Liver (tissue), 9 donors: Measurements from ENCODE around the gene ANO5. TPM values are rescaled to one million over a fixed set of nuclear protein-coding genes. Genes with fewer than 3 reads are reported as not detected.

Experiments
- DNase-seq: peaks from one replicate; pipeline ENCODE4 v3.0.0-alpha.2; 2017; ENCODE audit warnings: low spot score
- H3K27ac ChIP-seq, 2 donors: one replicate each; pipeline ENCODE4 v1.7.0; 2013; ENCODE audit warnings: inconsistent platforms in 2 of 2, low read length in 2 of 2, control low read depth in 1 of 2, low read depth in 1 of 2, mild to moderate bottlenecking in 1 of 2
- H3K27me3 ChIP-seq, 4 donors: one replicate each; pipeline versions ENCODE4 v1.6.1 to v1.7.0; 2013; ENCODE audit warnings: low read length in 3 of 4, inconsistent platforms in 1 of 4, mild to moderate bottlenecking in 1 of 4, moderate library complexity in 1 of 4; ENCODE audit not compliant: control insufficient read depth in 4 of 4, insufficient read depth in 4 of 4
- H3K36me3 ChIP-seq, 4 donors: one replicate each; pipeline versions ENCODE4 v1.6.1 to v1.7.0; 2013; ENCODE audit warnings: low read length in 3 of 4, mild to moderate bottlenecking in 3 of 4, low read depth in 1 of 4, moderate library complexity in 1 of 4; ENCODE audit not compliant: control insufficient read depth in 4 of 4, insufficient read depth in 3 of 4
- H3K4me1 ChIP-seq, 4 donors: one replicate each; pipeline versions ENCODE4 v1.6.1 to v1.7.0; 2013; ENCODE audit warnings: low read length in 3 of 4, mild to moderate bottlenecking in 3 of 4, moderate library complexity in 1 of 4; ENCODE audit not compliant: control insufficient read depth in 4 of 4, insufficient read depth in 4 of 4
- H3K4me3 ChIP-seq, 3 donors: one replicate each; pipeline versions ENCODE4 v1.6.1 to v1.7.0; 2013; ENCODE audit warnings: low read length in 3 of 3, control low read depth in 1 of 3, low read depth in 1 of 3, mild to moderate bottlenecking in 1 of 3
- H3K9ac ChIP-seq, 2 donors: one replicate each; pipeline ENCODE4 v1.7.0; 2013; ENCODE audit warnings: low read length in 2 of 2, mild to moderate bottlenecking in 2 of 2, moderate library complexity in 2 of 2, control low read depth in 1 of 2, low read depth in 1 of 2
- H3K9me3 ChIP-seq, 4 donors: one replicate each; pipeline versions ENCODE4 v1.6.1 to v1.7.0; 2013; ENCODE audit warnings: low read length in 3 of 4; ENCODE audit not compliant: control insufficient read depth in 4 of 4
- ATF3 ChIP-seq: IDR thresholded peaks from 2 replicates; pipeline ENCODE4 v1.6.1; 2016; ENCODE audit warnings: antibody characterized with exemption
- EGR1 ChIP-seq, 2 donors: IDR thresholded peaks; 2 replicates each; pipeline ENCODE4 v1.6.1; 2016 to 2018; ENCODE audit warnings: antibody characterized with exemption in 2 of 2, low read depth in 2 of 2
- FOXA2 ChIP-seq: IDR thresholded peaks from 2 replicates; pipeline ENCODE4 v1.6.1; 2016; ENCODE audit warnings: antibody characterized with exemption
- GABPA ChIP-seq, 2 donors: IDR thresholded peaks in 1 of 2; conservative IDR thresholded peaks in 1 of 2; 2 replicates each; pipeline ENCODE4 v1.6.1; 2016; ENCODE audit warnings: antibody characterized with exemption in 2 of 2, mild to moderate bottlenecking in 1 of 2, moderate library complexity in 1 of 2
- HNF4A ChIP-seq, 2 donors: conservative IDR thresholded peaks; 2 replicates each; pipeline ENCODE4 v1.6.1; 2016; ENCODE audit warnings: antibody characterized with exemption in 2 of 2, mild to moderate bottlenecking in 2 of 2
- HNF4G ChIP-seq: IDR thresholded peaks from 2 replicates; pipeline ENCODE4 v1.6.1; 2016; ENCODE audit warnings: antibody characterized with exemption
- JUND ChIP-seq, 2 donors: IDR thresholded peaks; 2 replicates each; pipeline ENCODE4 v1.6.1; 2016; ENCODE audit warnings: antibody characterized with exemption in 2 of 2
- NR2F2 ChIP-seq: IDR thresholded peaks from 2 replicates; pipeline ENCODE4 v1.6.1; 2016; ENCODE audit warnings: antibody characterized with exemption
- RAD21 ChIP-seq, 2 donors: IDR thresholded peaks; 2 replicates each; pipeline ENCODE4 v1.6.1; 2016; ENCODE audit warnings: antibody characterized with exemption in 2 of 2, mild to moderate bottlenecking in 2 of 2
- REST ChIP-seq: IDR thresholded peaks from 2 replicates; pipeline ENCODE4 v1.6.1; 2016; ENCODE audit warnings: antibody characterized with exemption, mild to moderate bottlenecking
- RXRA ChIP-seq, 2 donors: IDR thresholded peaks; 2 replicates each; pipeline ENCODE4 v1.6.1; 2017 to 2018; ENCODE audit warnings: antibody characterized with exemption in 2 of 2, mild to moderate bottlenecking in 1 of 2
- SP1 ChIP-seq: IDR thresholded peaks from 2 replicates; pipeline ENCODE4 v1.6.1; 2018; ENCODE audit warnings: antibody characterized with exemption, mild to moderate bottlenecking
- ZBTB33 ChIP-seq: IDR thresholded peaks from 2 replicates; pipeline ENCODE4 v1.6.1; 2016; ENCODE audit warnings: antibody characterized with exemption
- WGBS: extraction: QIAGEN DNeasy Blood & Tissue Kit; methylation state at CpG from one replicate; pipeline ENCODE4 v1.1.7; 2013; 5-methylcytosine and 5-hydroxymethylcytosine counted together
- polyA plus RNA-seq, 2 donors: library from polyadenylated mRNA; stranded (reverse) in 1 of 2; unstranded in 1 of 2; fragments of 200-250 nt in 1 of 2; fragments of >200 nt in 1 of 2; fragmentation: Nextera tagmentation in 1 of 2; extraction: Ambion mirVana in 1 of 2; gene quantifications; one replicate each; pipeline versions ENCODE4 v1.2.1 to v1.2.3, GENCODE V29; 2013 to 2015
- total RNA-seq, 2 donors: library from RNA; depleted of rRNA; stranded (reverse); fragments of >200 nt; gene quantifications; one replicate each; pipeline ENCODE4 v1.2.3, GENCODE V29; 2014
- TF ChIP-seq, protein P1 (sequence below): IDR thresholded peaks from 2 replicates; pipeline ENCODE4 v1.6.1; 2016; ENCODE audit warnings: antibody characterized with exemption
- TF ChIP-seq, protein P2 (sequence below): fragments of 150-350 bp; IDR thresholded peaks from 2 replicates; pipeline ENCODE4 v1.5.1; 2017; ENCODE audit warnings: improper control_type of control experiment, low read depth, low read length; ENCODE audit not compliant: missing input control
- donor health status: healthy.
- donor health status: healthy.
- donor health status: healthy.
- donor health status: healthy.
- donor health status: healthy.

The ANO5 gene
- total and polyA plus RNA-seq, 4 donors = 1.0 to 4.5 (median 1.2) TPM

DNA sequence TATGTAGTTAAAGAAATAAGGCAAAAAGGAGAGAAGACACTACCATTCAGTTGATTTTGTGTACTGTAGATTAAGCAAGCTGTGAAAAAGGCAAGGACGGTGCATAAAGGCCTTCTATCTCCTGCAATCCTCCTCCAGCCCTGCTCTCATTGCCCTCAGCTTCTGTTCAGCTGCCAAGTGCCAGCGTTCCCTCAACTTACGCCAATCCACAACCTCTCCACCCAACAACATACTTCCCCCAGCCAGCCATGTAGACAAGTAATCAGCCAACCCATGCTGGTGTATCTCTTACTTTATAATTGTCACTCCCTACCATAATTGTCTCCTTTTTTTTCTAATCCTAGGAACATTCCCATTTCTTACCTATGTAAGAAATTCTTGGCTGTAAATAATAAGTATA, 30.1 kb upstream of the ANO5 start:
- Histone ChIP-seq H3K9ac (no peak overlapping the region), H3K36me3 (no peaks in the 10 kb centered on the region), H3K27me3 (no peaks in the 10 kb centered on the region), H3K27ac (no peak overlapping the region), H3K4me3 (no peak overlapping the region), H3K9me3 (no peaks in the 10 kb centered on the region), H3K4me1 (no peaks in the 10 kb centered on the region)
- 84% methylated on average over 3 of the region's 3 CpGs for WGBS
- TF ChIP-seq SP1 (no peak), REST (no peak), HNF4G (no peak), ATF3 (no peak), RXRA (IDR thresholded peaks at IDR 0.05) (no peak), FOXA2 (no peak)
- TF ChIP-seq, protein P1, sequence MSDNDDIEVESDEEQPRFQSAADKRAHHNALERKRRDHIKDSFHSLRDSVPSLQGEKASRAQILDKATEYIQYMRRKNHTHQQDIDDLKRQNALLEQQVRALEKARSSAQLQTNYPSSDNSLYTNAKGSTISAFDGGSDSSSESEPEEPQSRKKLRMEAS = no peak
- TF ChIP-seq, protein P2, sequence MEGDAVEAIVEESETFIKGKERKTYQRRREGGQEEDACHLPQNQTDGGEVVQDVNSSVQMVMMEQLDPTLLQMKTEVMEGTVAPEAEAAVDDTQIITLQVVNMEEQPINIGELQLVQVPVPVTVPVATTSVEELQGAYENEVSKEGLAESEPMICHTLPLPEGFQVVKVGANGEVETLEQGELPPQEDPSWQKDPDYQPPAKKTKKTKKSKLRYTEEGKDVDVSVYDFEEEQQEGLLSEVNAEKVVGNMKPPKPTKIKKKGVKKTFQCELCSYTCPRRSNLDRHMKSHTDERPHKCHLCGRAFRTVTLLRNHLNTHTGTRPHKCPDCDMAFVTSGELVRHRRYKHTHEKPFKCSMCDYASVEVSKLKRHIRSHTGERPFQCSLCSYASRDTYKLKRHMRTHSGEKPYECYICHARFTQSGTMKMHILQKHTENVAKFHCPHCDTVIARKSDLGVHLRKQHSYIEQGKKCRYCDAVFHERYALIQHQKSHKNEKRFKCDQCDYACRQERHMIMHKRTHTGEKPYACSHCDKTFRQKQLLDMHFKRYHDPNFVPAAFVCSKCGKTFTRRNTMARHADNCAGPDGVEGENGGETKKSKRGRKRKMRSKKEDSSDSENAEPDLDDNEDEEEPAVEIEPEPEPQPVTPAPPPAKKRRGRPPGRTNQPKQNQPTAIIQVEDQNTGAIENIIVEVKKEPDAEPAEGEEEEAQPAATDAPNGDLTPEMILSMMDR = no peak
- DNase-seq = no peak

DNA sequence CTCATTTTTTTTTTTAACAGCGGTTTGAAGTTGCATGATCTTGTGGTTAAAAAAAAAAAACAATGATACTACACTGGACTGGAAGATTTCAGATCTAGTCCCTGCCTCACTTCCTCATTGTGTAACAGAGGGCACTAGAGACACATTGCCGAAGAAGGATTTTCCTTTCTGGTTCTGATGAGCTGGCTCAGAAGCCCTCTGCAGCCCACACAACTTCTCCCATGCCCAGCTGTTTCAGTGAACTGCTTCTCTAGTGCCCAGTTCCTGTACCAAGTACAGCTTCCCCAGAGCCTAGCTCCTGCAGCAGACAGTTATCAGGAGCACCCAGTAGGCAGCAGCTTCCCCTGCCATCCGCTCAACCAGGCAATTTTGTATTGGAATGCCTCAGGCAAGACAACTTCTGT, 29.5 kb upstream of the ANO5 start:
- no peak overlapping the region for H3K27ac ChIP-seq
- no peak for DNase-seq
- no peaks in the 10 kb centered on the region for H3K36me3 ChIP-seq
- no peaks in the 10 kb centered on the region for H3K4me1 ChIP-seq
- no peaks in the 10 kb centered on the region for H3K9me3 ChIP-seq
- H3K9ac ChIP-seq = no peak overlapping the region
- no peak overlapping the region for H3K4me3 ChIP-seq
- WGBS = 62% methylated on average over 3 of the region's 3 CpGs
- no peaks in the 10 kb centered on the region for H3K27me3 ChIP-seq
- TF ChIP-seq REST = no peak
- no peak for TF ChIP-seq ATF3
- TF ChIP-seq RAD21 (IDR thresholded peaks at IDR 0.05) = no peak
- TF ChIP-seq JUND (IDR thresholded peaks at IDR 0.05) = no peak
- TF ChIP-seq, protein P2 = no peak
- no peak for TF ChIP-seq EGR1 (IDR thresholded peaks at IDR 0.05; ENCODE audit: low read depth in 2 of 2)
- TF ChIP-seq GABPA (IDR thresholded peaks at IDR 0.05 in 1 of 2, conservative IDR thresholded peaks at IDR 0.05 in 1 of 2) = no peak
- no peak for TF ChIP-seq RXRA (IDR thresholded peaks at IDR 0.05)
- TF ChIP-seq HNF4A (conservative IDR thresholded peaks at IDR 0.05) = no peak
- TF ChIP-seq HNF4G = no peak
- TF ChIP-seq, protein P1 = no peak
- no peak for TF ChIP-seq FOXA2
- no peak for TF ChIP-seq ZBTB33
- TF ChIP-seq SP1 = no peak
- no peak for TF ChIP-seq NR2F2
